Astrocyte (in vitro differentiated cells and primary cell): ENCODE data around the gene SLC17A2. TPM values are rescaled to one million over a fixed set of nuclear protein-coding genes. Genes with fewer than 3 reads are reported as not detected.

Source experiments
- DNase-seq: peaks from one replicate; pipeline ENCODE4 v3.0.0-alpha.2; 2010; ENCODE audit warnings: low read depth
- FAIRE-seq: peaks from 2 replicates; lab custom pipeline; 2011; peaks lifted over from hg19 to GRCh38; lab: Jason Lieb, UNC
- H2AFZ ChIP-seq: 2 replicates; pipeline ENCODE4 v1.6.0; 2012; ENCODE audit warnings: low read depth, low read length, inconsistent platforms
- H3K27ac ChIP-seq: 2 replicates; pipeline ENCODE4 v1.5.1; 2011; ENCODE audit warnings: low read depth, low read length, inconsistent platforms
- H3K27me3 ChIP-seq: 2 replicates; pipeline ENCODE4 v1.6.0; 2011; ENCODE audit warnings: low read length, inconsistent platforms; ENCODE audit not compliant: insufficient read depth
- H3K36me3 ChIP-seq: 2 replicates; pipeline ENCODE4 v1.5.1; 2011; ENCODE audit warnings: low read length, inconsistent platforms; ENCODE audit not compliant: insufficient read depth
- H3K4me1 ChIP-seq: 2 replicates; pipeline ENCODE4 v1.5.1; 2011; ENCODE audit warnings: low read length, inconsistent platforms; ENCODE audit not compliant: insufficient read depth
- H3K4me2 ChIP-seq: 2 replicates; pipeline ENCODE4 v1.6.0; 2012; ENCODE audit warnings: low read length, inconsistent platforms
- H3K4me3 ChIP-seq: 2 replicates; pipeline ENCODE4 v1.5.1; 2011; ENCODE audit warnings: low read depth, mild to moderate bottlenecking, low read length, inconsistent platforms; ENCODE audit not compliant: insufficient read depth
- H3K79me2 ChIP-seq: 2 replicates; pipeline ENCODE4 v1.6.0; 2012; ENCODE audit warnings: mild to moderate bottlenecking, low read length, inconsistent platforms; ENCODE audit not compliant: insufficient read depth
- H3K9ac ChIP-seq: 2 replicates; pipeline ENCODE4 v1.6.0; 2012; ENCODE audit warnings: mild to moderate bottlenecking, low read length, inconsistent platforms
- H3K9me3 ChIP-seq: 2 replicates; pipeline ENCODE4 v1.5.1; 2012; ENCODE audit warnings: low read depth, mild to moderate bottlenecking, low read length, inconsistent platforms; ENCODE audit not compliant: insufficient read depth
- H4K20me1 ChIP-seq: 2 replicates; pipeline ENCODE4 v1.6.0; 2012; ENCODE audit warnings: low read length, inconsistent platforms; ENCODE audit not compliant: insufficient read depth
- H3K27ac Mint-ChIP-seq: one replicate; pipeline ENCODE4 v1.8.0; 2021; ENCODE audit warnings: mild to moderate bottlenecking, mixed read lengths; ENCODE audit not compliant: unreplicated experiment
- H3K27me3 Mint-ChIP-seq: one replicate; pipeline ENCODE4 v1.8.0; 2021; ENCODE audit warnings: low read depth, mixed read lengths; ENCODE audit not compliant: unreplicated experiment
- H3K36me3 Mint-ChIP-seq: one replicate; pipeline ENCODE4 v1.8.0; 2021; ENCODE audit warnings: low read depth, mixed read lengths; ENCODE audit not compliant: unreplicated experiment
- H3K4me1 Mint-ChIP-seq: one replicate; pipeline ENCODE4 v1.8.0; 2021; ENCODE audit warnings: low read depth, mixed read lengths; ENCODE audit not compliant: unreplicated experiment
- H3K4me3 Mint-ChIP-seq: one replicate; pipeline ENCODE4 v1.8.0; 2021; ENCODE audit warnings: mild to moderate bottlenecking, moderate library complexity, mixed read lengths; ENCODE audit not compliant: unreplicated experiment
- H3K9me3 Mint-ChIP-seq: one replicate; pipeline ENCODE4 v1.8.0; 2021; ENCODE audit warnings: mild to moderate bottlenecking, mixed read lengths; ENCODE audit not compliant: unreplicated experiment
- EZH2 ChIP-seq: IDR thresholded peaks from 2 replicates; pipeline ENCODE4 v1.6.1; 2012; ENCODE audit warnings: mild to moderate bottlenecking, low read length, inconsistent platforms; ENCODE audit not compliant: insufficient read depth
- total RNA-seq: library from RNA; stranded (reverse); gene quantifications from 2 replicates; pipeline ENCODE4 v1.2.1, GENCODE V29; 2021
- TF ChIP-seq, protein P1 (sequence below): IDR thresholded peaks from 2 replicates; pipeline ENCODE4 v1.5.1; 2011; ENCODE audit warnings: low read depth, mild to moderate bottlenecking, inconsistent platforms, low read length, moderate library complexity; ENCODE audit not compliant: insufficient read depth

The SLC17A2 gene
- total RNA-seq, 1 donor from 2014 or later, result not detected

DNA sequence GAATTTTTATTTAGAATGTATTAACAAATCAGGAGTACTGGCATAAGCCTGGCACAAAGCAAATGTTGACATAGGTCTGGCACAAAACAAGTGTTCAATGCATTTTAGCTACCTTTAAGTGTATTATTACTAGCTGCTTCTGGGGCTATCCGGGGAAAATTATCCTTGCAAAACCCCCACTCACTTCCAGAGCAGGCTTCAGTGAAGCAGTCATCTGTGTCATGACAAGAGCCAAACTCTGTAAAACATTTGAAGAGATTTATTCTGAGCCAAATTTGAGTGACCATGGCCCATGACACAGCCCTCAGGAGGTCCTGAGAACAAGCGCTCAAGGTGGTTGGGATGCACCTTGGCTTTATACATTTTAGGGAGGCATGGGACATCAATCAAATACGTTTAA, 25.7 kb upstream of the SLC17A2 start:
- Mint-ChIP-seq H3K4me3 (no peak overlapping the region), H3K27me3 (no peaks in the 10 kb centered on the region), H3K36me3 (peaks cover 5% of the 10 kb centered on the region), H3K9me3 (peaks cover 7% of the 10 kb centered on the region), H3K27ac (no peak overlapping the region), H3K4me1 (peaks cover 12% of the 10 kb centered on the region)
- H2AFZ ChIP-seq, result no peak overlapping the region
- no peak overlapping the region for H3K4me2 ChIP-seq
- FAIRE-seq (no peak), DNase-seq (no peak)
- H3K36me3 ChIP-seq, result no peaks in the 10 kb centered on the region
- H3K27ac ChIP-seq, result no peak overlapping the region
- H4K20me1 ChIP-seq, result no peaks in the 10 kb centered on the region
- H3K9ac ChIP-seq, result no peak overlapping the region
- no peaks in the 10 kb centered on the region for H3K79me2 ChIP-seq
- H3K4me1 ChIP-seq, result no peaks in the 10 kb centered on the region
- H3K4me3 ChIP-seq, result no peak overlapping the region
- no peaks in the 10 kb centered on the region for H3K9me3 ChIP-seq
- TF ChIP-seq, protein P1, sequence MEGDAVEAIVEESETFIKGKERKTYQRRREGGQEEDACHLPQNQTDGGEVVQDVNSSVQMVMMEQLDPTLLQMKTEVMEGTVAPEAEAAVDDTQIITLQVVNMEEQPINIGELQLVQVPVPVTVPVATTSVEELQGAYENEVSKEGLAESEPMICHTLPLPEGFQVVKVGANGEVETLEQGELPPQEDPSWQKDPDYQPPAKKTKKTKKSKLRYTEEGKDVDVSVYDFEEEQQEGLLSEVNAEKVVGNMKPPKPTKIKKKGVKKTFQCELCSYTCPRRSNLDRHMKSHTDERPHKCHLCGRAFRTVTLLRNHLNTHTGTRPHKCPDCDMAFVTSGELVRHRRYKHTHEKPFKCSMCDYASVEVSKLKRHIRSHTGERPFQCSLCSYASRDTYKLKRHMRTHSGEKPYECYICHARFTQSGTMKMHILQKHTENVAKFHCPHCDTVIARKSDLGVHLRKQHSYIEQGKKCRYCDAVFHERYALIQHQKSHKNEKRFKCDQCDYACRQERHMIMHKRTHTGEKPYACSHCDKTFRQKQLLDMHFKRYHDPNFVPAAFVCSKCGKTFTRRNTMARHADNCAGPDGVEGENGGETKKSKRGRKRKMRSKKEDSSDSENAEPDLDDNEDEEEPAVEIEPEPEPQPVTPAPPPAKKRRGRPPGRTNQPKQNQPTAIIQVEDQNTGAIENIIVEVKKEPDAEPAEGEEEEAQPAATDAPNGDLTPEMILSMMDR, result no peak
- TF ChIP-seq EZH2, result no peak
- no peaks in the 10 kb centered on the region for H3K27me3 ChIP-seq

DNA sequence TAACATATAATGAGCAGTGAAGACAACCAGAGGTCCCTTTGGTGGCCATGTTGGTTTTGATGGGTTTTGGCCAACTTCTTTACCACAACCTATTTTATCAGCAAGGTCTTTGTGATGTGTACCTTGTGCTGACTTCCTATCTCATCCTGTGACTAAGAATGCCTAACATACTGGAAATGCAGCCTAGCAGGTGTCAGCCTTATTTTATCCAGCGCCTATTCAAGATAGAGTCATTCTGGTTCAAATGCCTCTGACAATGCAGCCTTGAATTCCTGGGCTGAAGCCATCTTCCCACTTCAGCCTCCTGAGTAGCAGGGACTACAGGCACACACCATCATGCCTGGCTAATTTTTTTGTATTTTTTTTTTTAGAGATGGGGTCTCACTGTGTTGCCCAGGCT, 24.3 kb upstream of the SLC17A2 start:
- H3K4me2 ChIP-seq, result no peak overlapping the region
- Mint-ChIP-seq H3K4me3 (no peak overlapping the region), H3K9me3 (peaks cover 4% of the 10 kb centered on the region), H3K4me1 (peaks cover 9% of the 10 kb centered on the region), H3K27ac (no peak overlapping the region), H3K36me3 (peaks cover 5% of the 10 kb centered on the region), H3K27me3 (no peaks in the 10 kb centered on the region)
- DNase-seq, result no peak
- H3K9me3 ChIP-seq, result no peaks in the 10 kb centered on the region
- no peaks in the 10 kb centered on the region for H3K79me2 ChIP-seq
- H3K36me3 ChIP-seq, result no peaks in the 10 kb centered on the region
- H4K20me1 ChIP-seq, result no peaks in the 10 kb centered on the region
- no peak for FAIRE-seq
- H3K9ac ChIP-seq, result no peak overlapping the region
- TF ChIP-seq, protein P1, result no peak
- no peak for TF ChIP-seq EZH2
- H3K4me1 ChIP-seq, result no peaks in the 10 kb centered on the region
- H3K4me3 ChIP-seq, result no peak overlapping the region
- H3K27me3 ChIP-seq, result no peaks in the 10 kb centered on the region
- H2AFZ ChIP-seq, result no peak overlapping the region
- no peak overlapping the region for H3K27ac ChIP-seq

- TF ChIP-seq, protein P1, result no peak
- TF ChIP-seq EZH2, result no peak
- peaks cover 2% of the 10 kb centered on the region for H3K9me3 Mint-ChIP-seq
- no peaks in the 10 kb centered on the region for H3K27me3 Mint-ChIP-seq
- H3K4me3 ChIP-seq, result no peak overlapping the region
- peaks cover 3% of the 10 kb centered on the region for H3K4me1 Mint-ChIP-seq
- FAIRE-seq, result no peak
- DNase-seq, result no peak
- H3K27me3 ChIP-seq, result no peaks in the 10 kb centered on the region
- no peak overlapping the region for H3K9ac ChIP-seq
- H3K36me3 Mint-ChIP-seq, result peaks cover 5% of the 10 kb centered on the region
- H3K27ac Mint-ChIP-seq, result no peak overlapping the region
- no peaks in the 10 kb centered on the region for H3K36me3 ChIP-seq
- no peak overlapping the region for H3K4me2 ChIP-seq
- H3K9me3 ChIP-seq, result no peaks in the 10 kb centered on the region
- H3K27ac ChIP-seq, result no peak overlapping the region
- no peak overlapping the region for H3K4me3 Mint-ChIP-seq
- no peaks in the 10 kb centered on the region for H3K79me2 ChIP-seq
- H3K4me1 ChIP-seq, result no peaks in the 10 kb centered on the region
- H4K20me1 ChIP-seq, result no peaks in the 10 kb centered on the region
- no peak overlapping the region for H2AFZ ChIP-seq
These were observed 23.2 kb upstream of the SLC17A2 start for GRCh38 chr6:25953733-25954132.
